Measurements from ENCODE around the gene GMPS. TPM values are rescaled to one million over a fixed set of nuclear protein-coding genes. Genes with fewer than 3 reads are reported as not detected.
A peak's percentile ranks its signal among the peaks of the same experiment; 100 is the strongest.

The GMPS gene
- total RNA-seq, 1 experiment from 2014 or later = 128 TPM

DNA sequence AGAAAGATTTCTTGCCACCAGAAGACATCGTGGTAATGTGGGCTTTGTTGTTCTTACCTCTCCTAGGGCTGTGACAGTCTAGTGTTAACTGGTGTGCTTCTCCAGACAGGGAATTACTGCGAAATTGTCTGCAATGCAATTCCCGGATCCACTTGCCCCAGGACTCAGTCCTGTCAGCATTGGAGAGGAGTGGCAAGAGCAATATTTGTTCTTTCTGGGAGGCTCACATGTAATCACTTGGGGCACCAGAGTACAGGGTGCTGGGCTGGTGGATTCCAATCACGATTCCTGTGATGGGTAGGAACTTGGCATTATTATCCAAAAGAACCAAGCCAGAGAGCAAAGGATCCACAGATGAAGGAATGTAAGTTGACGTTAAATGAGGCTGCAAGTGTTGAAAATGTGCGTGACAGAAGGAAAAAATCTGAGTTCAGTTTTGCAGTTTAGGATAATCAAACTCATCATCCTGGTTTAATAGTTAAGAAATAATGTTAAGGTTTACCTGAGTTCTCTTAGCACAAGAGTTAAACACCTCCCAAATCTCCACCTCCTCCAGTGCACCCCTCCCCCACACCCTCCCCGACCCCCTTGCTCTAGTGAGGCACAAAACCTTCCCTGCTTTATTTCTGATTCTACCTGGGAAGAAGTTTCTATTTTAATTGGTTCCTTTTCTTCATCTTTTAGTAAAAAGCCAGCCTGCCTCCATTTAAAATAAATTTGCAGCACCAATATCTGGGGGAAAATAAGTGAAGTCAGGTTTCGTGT is 79.2 kb downstream of the GMPS start:
- no peaks in the 10 kb centered on the region for H3K27me3 Mint-ChIP-seq (ENCODE audit: insufficient read depth, unreplicated experiment)
- no peak overlapping the region for H3K4me3 Mint-ChIP-seq (ENCODE audit: unreplicated experiment)
- no peaks in the 10 kb centered on the region for H3K4me1 Mint-ChIP-seq (ENCODE audit: insufficient read depth, unreplicated experiment)
- POLR2A ChIA-PET = no interaction called here
- H3K36me3 Mint-ChIP-seq (ENCODE audit: insufficient read depth, unreplicated experiment) = peaks cover 13% of the 10 kb centered on the region
- CTCF ChIA-PET = interaction anchor here (0.7 kb wide), 1 partner anchor 71 kb away, joined by 3 read pairs; no protein-coding TSS in a partner anchor
- no peaks in the 10 kb centered on the region for H3K9me3 Mint-ChIP-seq (ENCODE audit: unreplicated experiment)
- intact Hi-C loops (cut with micrococcal nuclease) = no loop called here
- no peak for DNase-seq (ENCODE audit: unreplicated experiment)
- BruUV-seq (replicated peaks) = no TSS peak
- peak overlapping the region; percentile 67 for H3K27ac Mint-ChIP-seq (ENCODE audit: low read depth, unreplicated experiment)
- TF ChIP-seq, protein P1, sequence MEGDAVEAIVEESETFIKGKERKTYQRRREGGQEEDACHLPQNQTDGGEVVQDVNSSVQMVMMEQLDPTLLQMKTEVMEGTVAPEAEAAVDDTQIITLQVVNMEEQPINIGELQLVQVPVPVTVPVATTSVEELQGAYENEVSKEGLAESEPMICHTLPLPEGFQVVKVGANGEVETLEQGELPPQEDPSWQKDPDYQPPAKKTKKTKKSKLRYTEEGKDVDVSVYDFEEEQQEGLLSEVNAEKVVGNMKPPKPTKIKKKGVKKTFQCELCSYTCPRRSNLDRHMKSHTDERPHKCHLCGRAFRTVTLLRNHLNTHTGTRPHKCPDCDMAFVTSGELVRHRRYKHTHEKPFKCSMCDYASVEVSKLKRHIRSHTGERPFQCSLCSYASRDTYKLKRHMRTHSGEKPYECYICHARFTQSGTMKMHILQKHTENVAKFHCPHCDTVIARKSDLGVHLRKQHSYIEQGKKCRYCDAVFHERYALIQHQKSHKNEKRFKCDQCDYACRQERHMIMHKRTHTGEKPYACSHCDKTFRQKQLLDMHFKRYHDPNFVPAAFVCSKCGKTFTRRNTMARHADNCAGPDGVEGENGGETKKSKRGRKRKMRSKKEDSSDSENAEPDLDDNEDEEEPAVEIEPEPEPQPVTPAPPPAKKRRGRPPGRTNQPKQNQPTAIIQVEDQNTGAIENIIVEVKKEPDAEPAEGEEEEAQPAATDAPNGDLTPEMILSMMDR (IDR thresholded peaks at IDR 0.05; ENCODE audit: unreplicated experiment) = no peak

DNA sequence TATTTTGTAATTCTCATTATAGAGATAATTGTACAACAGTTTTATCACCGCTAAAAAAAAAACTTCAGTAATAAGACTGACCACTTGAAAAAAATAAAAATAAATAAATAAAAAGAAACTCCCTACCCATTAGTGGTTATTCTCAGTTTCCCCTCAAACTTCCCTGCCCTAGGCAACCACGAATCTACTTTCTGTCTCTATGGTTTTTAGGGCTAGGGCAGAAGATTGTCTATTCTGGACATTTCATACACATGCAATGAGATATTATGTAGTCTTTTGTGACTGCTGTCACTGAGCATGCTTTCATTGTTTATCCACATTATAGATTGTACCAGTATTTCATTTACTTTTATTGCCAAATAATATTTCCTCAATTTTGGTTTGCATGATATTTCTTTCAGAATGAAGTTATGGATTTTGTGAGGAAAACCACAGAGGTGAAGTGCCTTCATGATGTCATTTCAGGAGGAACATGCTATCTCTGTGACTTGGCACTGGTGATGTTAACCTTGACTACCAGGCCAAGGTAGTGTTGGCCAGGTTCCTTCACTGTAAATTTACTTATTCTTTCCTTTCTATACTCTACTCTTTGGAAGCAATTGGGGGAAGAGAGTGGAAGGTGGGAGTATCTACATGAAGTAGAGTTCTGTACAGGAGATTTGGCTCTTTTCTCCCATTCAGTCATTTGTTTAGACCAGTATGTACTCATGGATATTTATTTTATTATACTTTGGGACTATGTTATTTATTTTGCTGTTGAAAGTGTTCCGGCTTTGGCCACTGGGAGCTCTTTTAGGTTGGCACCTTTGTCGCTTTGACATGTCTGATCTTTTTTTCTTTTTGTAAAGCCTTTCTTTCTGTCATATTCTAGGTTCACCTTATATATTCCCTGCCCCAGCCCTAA is 86.3 kb downstream of the GMPS start:
- no TSS peak for BruUV-seq (replicated peaks)
- Mint-ChIP-seq H3K9me3 (ENCODE audit: unreplicated experiment) (no peaks in the 10 kb centered on the region), H3K4me1 (ENCODE audit: insufficient read depth, unreplicated experiment) (no peaks in the 10 kb centered on the region), H3K27ac (ENCODE audit: low read depth, unreplicated experiment) (no peak overlapping the region), H3K4me3 (ENCODE audit: unreplicated experiment) (no peak overlapping the region), H3K27me3 (ENCODE audit: insufficient read depth, unreplicated experiment) (no peaks in the 10 kb centered on the region), H3K36me3 (ENCODE audit: insufficient read depth, unreplicated experiment) (no peaks in the 10 kb centered on the region)
- CTCF ChIA-PET = no interaction called here
- DNase-seq (ENCODE audit: unreplicated experiment) = no peak
- POLR2A ChIA-PET = no interaction called here
- TF ChIP-seq, protein P1 (IDR thresholded peaks at IDR 0.05; ENCODE audit: unreplicated experiment) = no peak
- intact Hi-C loops (cut with micrococcal nuclease) = no loop called here

DNA sequence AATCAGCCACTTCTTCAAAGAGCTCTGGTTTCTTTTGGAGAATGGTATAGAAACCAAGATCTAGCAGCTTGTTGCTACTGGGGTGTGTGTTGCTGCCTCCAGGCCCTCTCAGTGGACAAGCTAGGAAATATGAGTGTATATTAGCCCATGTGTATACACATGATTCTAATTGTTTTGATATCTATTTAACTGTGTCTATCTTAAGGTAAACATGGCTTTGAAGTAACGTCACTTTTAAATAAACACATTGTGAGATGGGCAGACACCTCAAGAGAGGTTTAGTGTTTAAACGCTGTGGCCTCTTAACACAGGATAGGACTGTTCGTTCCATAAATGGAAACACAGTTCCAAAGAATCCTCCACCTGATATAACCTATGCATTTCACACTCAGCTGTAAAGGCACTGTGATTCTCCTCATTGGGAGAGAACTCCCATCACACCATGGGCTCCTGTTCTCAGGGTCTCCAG is 87.0 kb downstream of the GMPS start:
- intact Hi-C loops (cut with micrococcal nuclease) = no loop called here
- TF ChIP-seq, protein P1 (IDR thresholded peaks at IDR 0.05; ENCODE audit: unreplicated experiment) = no peak
- CTCF ChIA-PET = interaction anchor here (0.7 kb wide), 1 partner anchor 1473 kb away, joined by 3 read pairs; no protein-coding TSS in a partner anchor
- no TSS peak for BruUV-seq (replicated peaks)
- no peaks in the 10 kb centered on the region for H3K36me3 Mint-ChIP-seq (ENCODE audit: insufficient read depth, unreplicated experiment)
- POLR2A ChIA-PET = interaction anchor here (0.5 kb wide), 1 partner anchor 53 kb away, joined by 4 read pairs; no protein-coding TSS in a partner anchor
- H3K4me1 Mint-ChIP-seq (ENCODE audit: insufficient read depth, unreplicated experiment) = no peaks in the 10 kb centered on the region
- H3K27ac Mint-ChIP-seq (ENCODE audit: low read depth, unreplicated experiment) = no peak overlapping the region
- H3K27me3 Mint-ChIP-seq (ENCODE audit: insufficient read depth, unreplicated experiment) = no peaks in the 10 kb centered on the region
- DNase-seq (ENCODE audit: unreplicated experiment) = no peak
- H3K4me3 Mint-ChIP-seq (ENCODE audit: unreplicated experiment) = no peak overlapping the region
- H3K9me3 Mint-ChIP-seq (ENCODE audit: unreplicated experiment) = no peaks in the 10 kb centered on the region

DNA sequence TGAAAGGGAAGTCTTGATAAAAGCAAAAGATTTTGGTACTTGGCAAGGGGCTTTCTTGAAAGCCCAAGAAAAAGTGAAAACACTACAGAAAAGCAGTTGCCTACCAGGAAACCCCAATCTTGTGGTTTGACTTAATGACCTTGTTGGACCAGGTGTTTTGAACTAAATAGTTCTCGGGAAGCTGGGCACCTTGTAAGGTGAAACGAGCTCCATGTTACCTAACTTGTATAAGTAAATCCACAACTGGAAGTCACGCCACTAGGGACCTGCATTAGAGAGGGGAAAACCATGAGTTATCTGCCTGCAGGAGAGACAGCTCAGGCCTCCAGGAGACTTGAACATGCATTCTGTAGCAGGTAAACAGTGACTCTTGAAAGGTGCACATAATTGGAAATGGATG is 88.2 kb downstream of the GMPS start:
- intact Hi-C loops (cut with micrococcal nuclease) = no loop called here

More for the DNA sequence above, 88.2 kb downstream of the GMPS start:
- TF ChIP-seq, protein P1 (IDR thresholded peaks at IDR 0.05; ENCODE audit: unreplicated experiment) = no peak
- no peak for DNase-seq (ENCODE audit: unreplicated experiment)
- H3K27me3 Mint-ChIP-seq (ENCODE audit: insufficient read depth, unreplicated experiment) = no peaks in the 10 kb centered on the region
- ChIA-PET CTCF (interaction anchor here (1.0 to 1.1 kb wide), 2 partner anchors 37 to 152 kb away, joined by 3 to 4 read pairs; partner anchors contain the start of gene C3orf33), POLR2A (no interaction called here)
- no peak overlapping the region for H3K4me3 Mint-ChIP-seq (ENCODE audit: unreplicated experiment)
- no peaks in the 10 kb centered on the region for H3K4me1 Mint-ChIP-seq (ENCODE audit: insufficient read depth, unreplicated experiment)
- BruUV-seq (replicated peaks) = no TSS peak
- H3K27ac Mint-ChIP-seq (ENCODE audit: low read depth, unreplicated experiment) = no peak overlapping the region
- no peaks in the 10 kb centered on the region for H3K36me3 Mint-ChIP-seq (ENCODE audit: insufficient read depth, unreplicated experiment)
- no peaks in the 10 kb centered on the region for H3K9me3 Mint-ChIP-seq (ENCODE audit: unreplicated experiment)

Measured in MCF 10A (cell line).